Rectal smooth muscle tissue (tissue), 1 donor: ENCODE results near the gene SNAPC5.

ENCODE experiments used
- H3K27ac ChIP-seq: one replicate; pipeline ENCODE4 v1.7.0; 2013; ENCODE audit warnings: low read depth, low read length, inconsistent platforms
- H3K27me3 ChIP-seq: one replicate; pipeline ENCODE4 v1.7.0; 2013; ENCODE audit warnings: low read length; ENCODE audit not compliant: control insufficient read depth, insufficient read depth
- H3K36me3 ChIP-seq: one replicate; pipeline ENCODE4 v1.7.0; 2013; ENCODE audit warnings: low read length; ENCODE audit not compliant: control insufficient read depth, insufficient read depth
- H3K4me1 ChIP-seq: one replicate; pipeline ENCODE4 v1.7.0; 2013; ENCODE audit warnings: low read length; ENCODE audit not compliant: control insufficient read depth, insufficient read depth
- H3K4me3 ChIP-seq: one replicate; pipeline ENCODE4 v1.7.0; 2013; ENCODE audit warnings: low read length
- H3K9ac ChIP-seq: one replicate; pipeline ENCODE4 v1.7.0; 2013; ENCODE audit warnings: low read length

The SNAPC5 gene, protein sequence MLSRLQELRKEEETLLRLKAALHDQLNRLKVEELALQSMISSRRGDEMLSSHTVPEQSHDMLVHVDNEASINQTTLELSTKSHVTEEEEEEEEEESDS

DNA sequence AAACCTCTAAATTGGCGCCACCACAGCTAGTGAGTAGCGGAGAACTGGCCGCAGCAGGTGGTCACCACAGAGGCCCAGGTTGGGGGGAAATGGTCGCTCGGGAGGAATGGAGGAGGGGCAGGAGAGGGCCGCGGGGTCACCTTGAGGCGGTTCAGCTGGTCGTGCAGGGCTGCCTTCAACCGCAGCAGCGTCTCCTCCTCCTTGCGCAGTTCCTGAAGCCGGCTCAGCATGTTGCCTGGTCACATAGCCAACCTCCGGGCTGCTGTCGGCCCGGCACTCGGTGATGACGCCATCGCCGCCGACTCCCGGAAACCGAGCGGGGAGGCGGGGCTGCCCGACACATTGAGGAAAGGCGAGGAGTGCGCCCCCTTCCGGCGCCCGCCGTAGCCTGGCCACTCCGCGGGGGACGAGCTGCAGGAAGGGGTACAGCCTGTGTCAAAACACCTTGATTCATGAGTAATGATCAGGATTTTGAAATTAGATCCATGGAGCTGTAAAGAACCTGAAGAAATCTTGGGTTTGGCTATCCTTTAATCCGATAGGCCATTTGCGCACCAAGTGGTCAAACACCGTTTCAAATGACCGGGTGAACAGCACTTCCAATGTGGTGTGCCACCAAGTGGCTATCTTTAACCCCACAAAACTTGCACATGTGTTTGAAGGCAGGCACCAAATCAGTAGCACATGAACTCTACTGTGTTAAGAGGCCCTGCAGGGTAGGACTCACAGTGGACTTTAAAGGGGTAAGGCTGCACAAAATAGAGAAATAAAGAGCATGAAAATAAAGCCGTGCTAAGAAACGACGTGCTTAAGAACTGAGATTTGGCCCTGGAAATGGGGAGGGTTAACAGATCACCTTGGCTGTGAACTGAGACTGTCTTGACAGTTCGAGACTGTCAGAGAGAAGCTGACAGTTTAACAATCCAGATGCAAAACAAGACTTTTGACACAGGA lies at the start of gene SNAPC5:
SNAPC5 (minus strand) TSS at position 261 of the 954 bp plus-strand sequence; CDS start at position 230, 31 bp downstream.
- Histone ChIP-seq H3K4me3 (peak within 1 kb of the TSS; percentile 99), H3K9ac (peak within 1 kb of the TSS; percentile 94), H3K36me3 (peaks cover 26% of the 10 kb centered on the region), H3K4me1 (peaks cover 8% of the 10 kb centered on the region), H3K27me3 (no peaks in the 10 kb centered on the region), H3K27ac (peak within 1 kb of the TSS; percentile 88)

DNA sequence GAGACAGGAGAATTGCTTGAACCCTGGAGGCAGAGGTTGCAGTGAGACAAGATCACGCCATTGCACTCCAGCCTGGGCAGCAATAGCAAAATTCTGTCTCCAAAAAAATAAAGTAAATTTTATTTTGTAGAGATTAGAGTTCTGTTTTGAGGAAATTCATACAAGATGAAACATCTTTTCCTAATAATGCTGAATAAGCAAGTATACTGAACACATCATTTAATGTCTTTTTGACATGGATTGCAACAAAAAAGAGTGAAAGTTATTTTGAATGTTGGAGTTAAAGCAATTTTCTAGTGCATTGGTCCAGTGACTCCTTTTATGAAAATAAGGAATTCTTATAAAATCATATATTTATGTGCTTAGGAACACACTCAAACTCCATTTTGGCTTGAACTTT lies 47.7 kb upstream of the SNAPC5 start:
- Histone ChIP-seq H3K4me3 (no peak overlapping the region), H3K4me1 (no peaks in the 10 kb centered on the region), H3K27me3 (no peaks in the 10 kb centered on the region), H3K36me3 (peaks cover 2% of the 10 kb centered on the region), H3K27ac (no peak overlapping the region), H3K9ac (no peak overlapping the region)

DNA sequence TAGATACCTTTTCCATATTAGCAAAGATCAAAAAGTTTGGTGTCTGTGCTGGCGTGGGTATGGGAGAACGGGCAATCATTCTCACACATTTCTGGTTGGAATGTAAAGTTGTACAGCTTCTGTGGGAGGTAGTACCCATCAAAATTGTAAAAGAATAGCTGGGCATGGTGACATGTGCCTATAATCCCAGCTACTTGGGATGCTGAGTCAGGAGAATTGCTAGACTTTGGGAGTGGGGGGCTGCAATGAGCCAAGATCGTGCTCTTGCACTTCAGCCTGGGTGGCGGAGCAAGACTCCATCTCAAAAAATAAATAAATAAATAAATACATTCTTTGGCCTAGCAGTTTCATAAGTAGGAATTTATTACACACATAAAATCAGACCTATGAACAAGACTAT lies 45.3 kb upstream of the SNAPC5 start:
- no peaks in the 10 kb centered on the region for H3K27me3 ChIP-seq
- H3K4me1 ChIP-seq = no peaks in the 10 kb centered on the region
- H3K9ac ChIP-seq = no peak overlapping the region
- H3K36me3 ChIP-seq = no peaks in the 10 kb centered on the region
- H3K4me3 ChIP-seq = no peak overlapping the region
- H3K27ac ChIP-seq = no peak overlapping the region

DNA sequence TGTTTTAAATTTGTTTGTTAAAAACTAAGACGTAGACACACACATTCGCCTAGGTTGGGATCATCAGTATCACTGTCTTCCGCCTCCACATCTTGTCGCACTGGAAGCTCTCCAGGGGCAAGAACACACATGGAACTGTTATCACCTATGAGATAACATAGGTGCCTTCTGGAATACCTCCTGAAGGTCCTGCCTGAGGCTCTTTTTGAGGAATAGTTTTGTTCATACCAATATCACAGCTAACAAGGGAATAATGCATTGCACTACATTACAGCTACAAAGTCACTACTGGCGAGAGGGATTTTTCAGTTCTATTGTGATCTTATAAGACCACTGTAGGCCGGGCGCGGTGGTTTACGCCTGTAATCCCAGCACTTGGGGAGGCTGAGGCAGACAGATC lies 37.5 kb upstream of the SNAPC5 start:
- no peaks in the 10 kb centered on the region for H3K36me3 ChIP-seq
- no peaks in the 10 kb centered on the region for H3K4me1 ChIP-seq
- no peak overlapping the region for H3K27ac ChIP-seq
- H3K4me3 ChIP-seq = no peak overlapping the region
- no peaks in the 10 kb centered on the region for H3K27me3 ChIP-seq
- no peak overlapping the region for H3K9ac ChIP-seq

DNA sequence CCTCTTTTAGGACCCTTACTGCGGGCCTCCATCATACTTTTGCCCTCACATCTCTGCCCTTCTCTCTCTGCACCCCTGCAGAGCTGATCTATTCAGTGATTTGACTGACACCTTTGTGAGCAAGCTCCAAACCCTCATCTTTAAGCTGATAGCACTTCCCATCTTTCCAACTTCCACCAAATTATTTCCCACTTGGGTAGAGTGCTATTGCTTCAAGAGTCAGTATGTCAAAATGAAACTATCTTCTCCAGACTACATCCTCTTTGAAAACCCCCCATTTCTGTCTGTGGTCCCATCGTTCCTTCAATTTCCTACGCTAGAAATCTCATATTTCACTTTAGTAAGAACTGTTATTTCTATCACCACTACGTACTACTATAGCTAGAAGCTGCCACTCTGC lies 27.3 kb upstream of the SNAPC5 start:
- no peak overlapping the region for H3K9ac ChIP-seq

DNA sequence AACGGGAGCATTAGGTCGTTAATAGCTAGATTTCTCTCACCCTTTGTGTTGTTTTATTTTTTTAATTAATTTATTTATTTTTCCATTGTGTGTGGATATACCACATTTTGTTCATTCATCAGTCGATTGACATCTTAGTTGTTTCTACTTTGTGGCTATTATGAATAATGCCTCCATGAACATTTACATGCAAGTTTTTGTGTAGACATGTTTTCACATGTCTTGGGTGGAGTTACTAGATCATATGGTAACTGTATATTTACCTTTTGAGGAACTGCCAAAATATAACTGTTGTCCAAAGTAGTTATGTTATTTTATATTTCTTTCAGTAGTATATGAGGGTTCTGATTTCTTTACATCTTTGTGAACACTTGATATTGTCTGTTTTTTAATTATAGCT lies 26.4 kb upstream of the SNAPC5 start:
- Histone ChIP-seq H3K9ac (no peak overlapping the region), H3K36me3 (peaks cover 3% of the 10 kb centered on the region)

More for the DNA sequence above, 27.3 kb upstream of the SNAPC5 start:
- H3K4me3 ChIP-seq = no peak overlapping the region
- H3K27me3 ChIP-seq = no peaks in the 10 kb centered on the region
- no peaks in the 10 kb centered on the region for H3K4me1 ChIP-seq
- peaks cover 5% of the 10 kb centered on the region for H3K36me3 ChIP-seq
- no peak overlapping the region for H3K27ac ChIP-seq

DNA sequence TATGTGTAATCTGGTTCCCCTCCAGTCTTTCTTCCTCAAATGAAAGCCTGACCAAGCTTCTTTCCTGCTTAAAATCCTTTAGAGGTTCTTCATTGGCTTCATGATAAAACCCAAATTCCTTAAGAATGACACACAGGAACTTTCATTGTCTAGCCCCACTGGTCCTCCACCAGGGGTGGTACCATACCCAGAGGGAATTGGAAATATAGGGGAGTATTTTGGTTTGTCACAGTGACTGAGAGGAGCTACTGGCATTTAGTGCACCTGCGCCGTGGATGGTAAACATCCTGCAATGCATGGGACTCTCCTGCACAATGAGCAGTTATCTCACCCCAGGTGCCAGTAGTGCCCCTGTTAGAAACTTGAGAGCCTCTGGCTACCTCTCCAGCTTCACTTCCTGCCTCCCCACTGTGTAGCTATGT lies 18.4 kb upstream of the SNAPC5 start:
- Histone ChIP-seq H3K36me3 (peaks cover under 1% of the 10 kb centered on the region), H3K27me3 (no peaks in the 10 kb centered on the region), H3K4me3 (no peak overlapping the region), H3K4me1 (no peaks in the 10 kb centered on the region), H3K9ac (no peak overlapping the region), H3K27ac (no peak overlapping the region)

More for the DNA sequence above, 26.4 kb upstream of the SNAPC5 start:
- Histone ChIP-seq H3K27me3 (no peaks in the 10 kb centered on the region), H3K4me1 (no peaks in the 10 kb centered on the region), H3K4me3 (no peak overlapping the region), H3K27ac (no peak overlapping the region)

DNA sequence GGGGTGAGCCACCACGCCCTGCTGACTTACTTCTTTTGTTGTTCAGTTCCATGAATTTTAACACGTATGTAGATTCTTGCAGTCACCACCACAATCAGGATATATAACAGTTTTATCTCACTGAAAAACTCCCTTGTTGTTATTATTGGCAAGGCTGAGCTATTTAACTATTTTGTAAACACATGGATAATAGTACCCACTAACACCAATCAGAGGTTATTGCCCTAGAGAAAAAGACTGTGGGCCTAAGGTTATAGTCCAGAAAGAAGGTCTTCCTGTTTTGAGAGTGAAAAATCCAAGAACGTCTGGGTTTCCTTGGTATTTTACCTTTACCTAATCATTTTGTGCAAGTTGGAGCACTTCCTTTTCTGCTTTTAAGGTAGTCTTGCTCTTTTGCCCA lies 17.0 kb upstream of the SNAPC5 start:
- Histone ChIP-seq H3K9ac (no peak overlapping the region), H3K4me1 (no peaks in the 10 kb centered on the region), H3K4me3 (no peak overlapping the region), H3K27me3 (no peaks in the 10 kb centered on the region), H3K27ac (no peak overlapping the region), H3K36me3 (no peaks in the 10 kb centered on the region)

DNA sequence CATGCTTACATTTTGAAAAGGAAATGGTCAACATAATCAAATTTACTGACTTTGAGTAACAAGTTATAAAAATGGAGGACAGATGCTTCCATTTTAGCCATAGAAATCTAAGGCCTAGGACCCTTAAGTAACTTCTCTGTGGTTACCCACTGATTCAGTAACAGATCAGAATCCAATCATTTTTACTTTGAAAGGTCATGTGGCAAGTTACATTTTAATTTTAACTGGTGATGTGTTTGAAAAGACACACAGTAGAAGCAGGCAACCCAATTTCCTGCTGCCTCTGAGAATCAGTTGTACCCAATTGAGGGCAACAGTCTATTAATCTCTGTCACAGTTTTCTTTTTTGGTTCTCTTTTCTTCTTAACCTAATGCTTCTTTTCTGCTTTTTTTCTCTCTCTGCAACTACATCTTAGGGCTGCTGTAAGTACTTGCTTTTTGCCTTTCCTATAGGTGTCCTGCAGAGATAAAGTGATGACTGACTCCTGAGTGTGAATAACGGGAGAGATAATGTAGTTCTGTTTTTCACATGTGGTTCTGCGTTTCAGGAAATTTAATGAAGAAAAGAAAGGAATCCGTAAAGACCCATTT lies 10.8 kb upstream of the SNAPC5 start:
- Histone ChIP-seq H3K27ac (no peak overlapping the region), H3K36me3 (no peaks in the 10 kb centered on the region), H3K4me1 (peaks cover 10% of the 10 kb centered on the region), H3K4me3 (no peak overlapping the region), H3K27me3 (no peaks in the 10 kb centered on the region), H3K9ac (no peak overlapping the region)

DNA sequence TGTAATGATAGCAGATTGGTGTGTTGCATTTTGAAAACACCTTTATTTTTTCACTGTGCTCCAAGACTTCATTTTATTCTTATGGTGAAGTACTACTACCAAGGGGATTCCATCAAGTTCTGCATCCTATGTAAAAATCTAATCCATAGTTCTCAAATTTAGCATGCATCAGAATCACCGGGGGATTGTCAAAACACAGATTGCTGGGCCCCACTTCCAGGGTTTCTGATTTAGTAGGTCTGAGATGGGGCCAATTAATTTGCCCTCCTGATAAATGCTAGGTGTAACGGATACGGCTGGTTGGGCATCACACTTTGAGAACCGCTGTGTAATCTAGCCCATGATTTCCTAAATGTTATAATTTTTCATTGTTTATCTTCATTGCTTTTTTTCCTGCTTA lies 8.3 kb upstream of the SNAPC5 start:
- no peaks in the 10 kb centered on the region for H3K27me3 ChIP-seq
- H3K4me3 ChIP-seq = peak overlapping the region; percentile 100
- peak overlapping the region; percentile 91 for H3K27ac ChIP-seq
- peaks cover 8% of the 10 kb centered on the region for H3K36me3 ChIP-seq
- H3K9ac ChIP-seq = no peak overlapping the region
- H3K4me1 ChIP-seq = peaks cover 13% of the 10 kb centered on the region

DNA sequence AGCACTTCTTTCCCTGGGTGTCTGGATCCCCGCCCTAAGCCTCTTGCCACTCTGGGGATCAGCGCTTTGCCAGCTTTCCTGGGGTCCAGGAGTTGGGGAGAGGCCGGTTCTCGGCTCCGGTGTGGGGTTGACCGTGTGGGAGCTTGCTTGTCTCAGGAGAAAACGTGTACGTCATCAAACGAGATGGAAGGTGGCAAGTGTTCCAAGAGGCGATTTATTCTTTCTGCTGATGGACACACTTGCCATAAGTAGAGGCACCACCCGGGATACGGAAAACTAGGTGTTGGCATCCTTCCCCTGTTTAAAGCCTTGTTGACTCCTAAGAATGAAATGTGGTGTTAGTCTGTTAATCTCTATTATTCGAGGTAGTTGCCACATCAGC lies 7.9 kb upstream of the SNAPC5 start:
- H3K36me3 ChIP-seq = peaks cover 12% of the 10 kb centered on the region
- no peaks in the 10 kb centered on the region for H3K27me3 ChIP-seq
- H3K9ac ChIP-seq = peak overlapping the region; percentile 83
- peak overlapping the region; percentile 91 for H3K27ac ChIP-seq
- peaks cover 13% of the 10 kb centered on the region for H3K4me1 ChIP-seq
- peak overlapping the region; percentile 100 for H3K4me3 ChIP-seq

DNA sequence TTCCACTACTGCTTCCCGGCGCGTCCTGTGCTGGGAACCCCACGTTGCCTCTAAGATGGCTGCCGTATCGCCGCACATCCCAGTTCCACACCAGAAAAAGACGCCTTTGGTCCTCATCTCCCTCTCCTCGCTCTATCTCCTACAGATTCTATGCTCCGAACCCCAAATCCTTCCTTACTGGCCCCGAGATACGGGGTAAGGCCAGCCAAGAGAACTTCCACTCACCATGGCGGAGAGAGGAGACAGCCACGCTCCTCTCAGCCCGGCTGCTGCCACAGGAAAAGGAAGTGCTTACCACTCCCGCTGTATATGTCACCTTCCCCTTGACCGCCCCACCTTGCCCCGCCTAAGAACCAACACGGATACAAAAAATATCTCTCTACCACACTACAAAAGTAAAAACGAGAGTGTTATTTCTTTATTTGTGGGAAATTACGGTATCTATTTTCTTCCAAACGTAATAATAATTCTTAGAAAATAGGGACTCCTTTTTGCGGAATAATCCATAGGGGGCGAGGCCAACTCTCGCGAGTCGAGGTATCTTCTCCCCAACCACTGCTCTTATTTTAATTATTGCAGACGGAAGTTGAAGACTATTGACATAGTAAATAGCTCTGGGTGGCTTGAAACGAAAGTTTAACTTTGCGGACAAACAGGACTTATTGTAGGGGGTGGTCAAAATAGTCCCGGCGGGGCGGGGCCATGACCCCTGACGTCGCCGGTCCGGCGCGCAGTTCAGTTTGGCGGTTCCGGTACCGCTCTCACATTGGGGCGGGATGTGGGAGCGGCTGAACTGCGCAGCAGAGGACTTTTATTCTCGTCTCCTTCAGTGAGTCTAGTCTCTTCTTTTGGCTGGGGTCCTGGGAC lies 7.2 kb upstream of the SNAPC5 start, which contains the start of the genes RPL4 and ZWILCH:
RPL4 (minus strand) TSS at position 293 of the 867 bp plus-strand sequence; CDS start at position 228, 65 bp downstream.
ZWILCH (plus strand) TSS at position 764 of the 867 bp plus-strand sequence; CDS start at position 777, 13 bp downstream.
- Histone ChIP-seq H3K4me3 (peak within 1 kb of the TSS; percentile 100), H3K36me3 (peaks cover 17% of the 10 kb centered on the region), H3K9ac (peak within 1 kb of the TSS; percentile 95), H3K4me1 (peaks cover 13% of the 10 kb centered on the region), H3K27me3 (no peaks in the 10 kb centered on the region), H3K27ac (peak within 1 kb of the TSS; percentile 91)
